GM13976 (cell line): ENCODE data around the gene OR2S2.
"Not testable (repeated sequence)": the region's sequence is repeated elsewhere in the genome, so short reads cannot be mapped to it uniquely, and the experiment has no call there.

ENCODE experiments used
- DNase-seq: peaks from one replicate; pipeline ENCODE4 v3.0.0; 2012; ENCODE audit warnings: low spot score
- in situ Hi-C: fragments of 300-500 bp; cut with MboI; formaldehyde crosslinking; loops from one replicate; pipeline ENCODE4 v1.12.0; 2022; ENCODE audit warnings: low sequenced_read_pairs, mixed read lengths, inconsistent platforms; ENCODE audit not compliant: unreplicated experiment
- TF ChIP-seq, protein P1 (sequence below): IDR thresholded peaks from 2 replicates; pipeline ENCODE4 v1.5.1; 2012; ENCODE audit warnings: borderline replicate concordance, mild to moderate bottlenecking; ENCODE audit not compliant: insufficient read depth; ENCODE audit errors: extremely low read depth, missing control alignments, control extremely low read depth

The OR2S2 gene, protein sequence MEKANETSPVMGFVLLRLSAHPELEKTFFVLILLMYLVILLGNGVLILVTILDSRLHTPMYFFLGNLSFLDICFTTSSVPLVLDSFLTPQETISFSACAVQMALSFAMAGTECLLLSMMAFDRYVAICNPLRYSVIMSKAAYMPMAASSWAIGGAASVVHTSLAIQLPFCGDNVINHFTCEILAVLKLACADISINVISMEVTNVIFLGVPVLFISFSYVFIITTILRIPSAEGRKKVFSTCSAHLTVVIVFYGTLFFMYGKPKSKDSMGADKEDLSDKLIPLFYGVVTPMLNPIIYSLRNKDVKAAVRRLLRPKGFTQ

DNA sequence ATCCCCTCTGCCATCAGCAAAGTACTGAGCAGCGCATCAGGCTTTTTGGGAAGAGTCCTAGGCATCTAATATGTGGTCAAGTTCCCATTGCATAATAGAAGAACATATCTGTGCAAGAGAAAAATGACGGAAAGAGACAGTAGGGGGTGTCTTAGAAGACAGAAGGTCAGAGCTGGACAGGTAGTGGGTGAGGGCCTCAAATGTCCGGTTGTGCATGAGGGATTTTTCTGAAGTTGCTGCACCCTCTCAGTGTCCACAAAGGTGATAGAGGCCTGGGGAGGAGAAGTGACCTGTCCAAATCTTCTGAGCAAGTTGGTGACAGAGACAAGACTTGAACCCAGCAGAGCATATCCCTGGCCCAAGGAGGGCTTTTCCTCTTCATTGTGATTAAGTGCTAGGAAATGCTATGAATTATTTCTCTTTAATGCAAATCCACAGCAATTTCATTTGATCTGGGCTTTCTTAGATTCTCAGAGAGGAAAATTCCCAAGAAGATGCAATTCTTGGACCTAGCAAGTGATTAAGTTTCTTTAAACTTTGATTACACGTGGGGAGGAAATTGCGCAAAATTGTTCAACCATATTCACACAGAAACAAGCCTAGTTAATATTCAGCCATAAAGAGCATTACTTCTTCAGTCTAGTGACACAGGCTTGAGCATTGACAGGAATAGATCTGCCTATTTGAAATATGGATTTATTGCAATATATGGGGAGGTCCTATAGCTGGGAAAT, at the start of gene OR2S2:
Gene OR2S2 (minus strand): TSS at position 51 of the 734 bp plus-strand sequence. CDS start 56 bp downstream, outside the sequence.
- no peak for DNase-seq
- in situ Hi-C loops, result loop anchor here (10.0 kb wide), 1 partner anchor 67 kb away; no protein-coding TSS in a partner anchor
- TF ChIP-seq, protein P1, sequence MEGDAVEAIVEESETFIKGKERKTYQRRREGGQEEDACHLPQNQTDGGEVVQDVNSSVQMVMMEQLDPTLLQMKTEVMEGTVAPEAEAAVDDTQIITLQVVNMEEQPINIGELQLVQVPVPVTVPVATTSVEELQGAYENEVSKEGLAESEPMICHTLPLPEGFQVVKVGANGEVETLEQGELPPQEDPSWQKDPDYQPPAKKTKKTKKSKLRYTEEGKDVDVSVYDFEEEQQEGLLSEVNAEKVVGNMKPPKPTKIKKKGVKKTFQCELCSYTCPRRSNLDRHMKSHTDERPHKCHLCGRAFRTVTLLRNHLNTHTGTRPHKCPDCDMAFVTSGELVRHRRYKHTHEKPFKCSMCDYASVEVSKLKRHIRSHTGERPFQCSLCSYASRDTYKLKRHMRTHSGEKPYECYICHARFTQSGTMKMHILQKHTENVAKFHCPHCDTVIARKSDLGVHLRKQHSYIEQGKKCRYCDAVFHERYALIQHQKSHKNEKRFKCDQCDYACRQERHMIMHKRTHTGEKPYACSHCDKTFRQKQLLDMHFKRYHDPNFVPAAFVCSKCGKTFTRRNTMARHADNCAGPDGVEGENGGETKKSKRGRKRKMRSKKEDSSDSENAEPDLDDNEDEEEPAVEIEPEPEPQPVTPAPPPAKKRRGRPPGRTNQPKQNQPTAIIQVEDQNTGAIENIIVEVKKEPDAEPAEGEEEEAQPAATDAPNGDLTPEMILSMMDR, result no peak

DNA sequence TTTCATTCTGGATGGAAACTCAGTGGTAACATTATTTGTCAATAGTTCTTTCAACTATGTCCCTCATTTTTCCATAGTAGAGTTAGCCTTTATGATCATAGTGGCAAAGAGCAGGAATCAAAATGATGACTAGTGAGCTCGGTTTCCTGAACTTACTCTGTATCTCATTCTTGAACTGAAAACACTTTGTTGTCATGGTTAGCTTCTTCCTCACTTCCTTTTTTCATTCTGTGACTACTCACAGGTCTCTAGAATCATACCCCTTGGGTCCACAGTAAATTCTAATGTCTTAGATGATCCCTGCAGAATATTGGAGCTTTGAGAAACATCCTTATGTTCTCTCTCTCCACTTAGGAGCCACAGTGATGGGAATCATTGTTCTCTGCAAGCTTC, 49.4 kb upstream of the OR2S2 start:
- in situ Hi-C loops, result no loop called here
- DNase-seq, result peak; percentile 55
- TF ChIP-seq, protein P1, result no peak

DNA sequence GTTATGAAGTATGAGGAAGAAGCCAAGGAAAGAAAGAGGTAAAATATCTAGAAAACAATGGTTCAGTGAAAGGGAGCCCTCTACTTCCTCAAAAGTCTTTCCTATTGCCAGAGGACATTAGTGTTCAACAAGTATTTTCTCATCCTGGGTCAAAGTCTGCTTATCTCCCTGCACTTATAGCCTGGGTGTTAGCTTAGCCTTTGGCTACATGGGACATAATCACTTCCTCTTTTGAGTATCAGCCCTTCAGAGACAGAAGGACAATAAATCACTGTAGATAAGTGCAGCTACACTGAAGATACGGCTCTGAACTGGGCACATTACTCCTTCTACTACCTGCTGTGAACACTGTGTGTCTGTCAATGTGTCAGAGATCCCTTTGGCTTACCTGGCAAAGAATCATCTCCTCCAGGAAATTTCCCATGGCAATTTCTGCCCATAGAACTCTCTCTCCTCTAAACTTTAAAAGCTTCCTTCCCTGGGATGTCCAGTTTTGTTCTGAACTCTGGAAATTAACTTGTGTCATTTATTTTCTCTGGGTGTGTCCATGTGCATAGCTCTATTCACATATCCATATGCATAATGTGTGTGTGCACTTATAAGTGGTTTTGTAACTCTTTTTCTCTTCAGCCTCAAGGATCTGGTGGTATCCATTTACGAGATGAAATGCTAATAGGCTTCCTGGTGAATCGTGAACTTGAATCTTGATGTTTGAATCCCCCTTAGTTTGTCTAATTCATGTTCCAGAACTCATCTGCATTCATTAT, 48.8 kb upstream of the OR2S2 start:
- DNase-seq, result no peak
- in situ Hi-C loops, result no loop called here

DNA sequence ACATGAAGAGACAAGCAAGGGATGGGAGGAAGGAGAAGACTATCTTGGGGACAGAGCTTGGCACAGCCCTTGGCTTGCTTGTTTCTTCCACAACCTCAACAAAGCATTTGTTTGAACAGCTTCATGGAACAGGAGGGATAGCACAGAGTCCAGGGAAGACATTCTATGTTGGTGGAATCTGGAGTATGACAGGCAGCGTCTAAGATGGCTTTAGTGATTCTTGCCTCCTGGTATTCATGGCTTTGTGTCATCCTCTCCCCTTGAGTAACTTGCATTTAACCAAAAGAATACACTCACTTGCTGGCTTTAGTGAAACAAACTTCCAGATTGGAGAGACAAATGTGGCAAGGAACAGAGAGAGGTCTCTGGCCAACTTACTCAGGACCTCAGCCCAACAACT, 47.9 kb upstream of the OR2S2 start:
- TF ChIP-seq, protein P1, result no peak
- DNase-seq, result no peak
- in situ Hi-C loops, result no loop called here

More for the DNA sequence above, 48.8 kb upstream of the OR2S2 start:
- TF ChIP-seq, protein P1, result no peak

DNA sequence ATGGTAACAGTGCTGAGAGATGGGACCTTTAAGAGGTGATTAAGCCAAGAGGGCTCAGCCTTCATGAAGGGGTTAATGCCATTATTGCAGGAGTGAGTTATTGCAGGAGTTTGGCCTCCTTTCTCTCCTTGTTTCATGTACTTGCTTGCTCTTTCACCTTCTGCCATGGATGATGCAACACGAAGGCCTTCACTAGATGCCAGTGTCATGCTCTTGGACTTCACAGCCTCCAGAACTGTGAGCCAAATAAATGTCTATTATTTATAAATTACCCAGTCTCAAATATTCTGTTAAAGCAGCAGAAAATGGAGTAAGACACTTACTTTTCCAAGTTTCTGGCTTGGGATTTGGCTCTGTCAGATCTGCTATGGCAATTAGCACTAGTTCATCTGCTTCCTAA, 40.4 kb upstream of the OR2S2 start:
- DNase-seq, result no peak
- TF ChIP-seq, protein P1, result no peak
- in situ Hi-C loops, result no loop called here

DNA sequence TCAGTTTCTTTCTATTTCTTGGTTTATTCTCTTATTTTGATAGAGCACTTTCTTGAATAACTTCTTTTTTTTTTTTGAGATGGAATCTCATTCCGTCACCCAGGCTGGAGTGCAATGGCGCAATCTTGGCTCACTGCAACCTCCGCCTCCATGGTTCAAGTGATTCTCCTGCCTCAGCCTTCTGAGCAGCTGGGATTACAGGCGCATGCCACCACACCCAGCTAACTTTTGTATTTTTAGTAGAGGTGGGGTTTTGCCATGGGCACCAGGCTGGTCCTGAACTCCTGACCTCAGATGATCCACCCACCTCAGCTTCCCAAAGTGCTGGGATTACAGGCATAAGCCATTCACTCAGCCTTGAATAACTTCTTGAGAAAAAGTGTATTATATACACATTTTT, 39.1 kb upstream of the OR2S2 start:
- in situ Hi-C loops, DNase-seq: not testable (repeated sequence)
